ENCODE measurements around the gene ZCCHC17. TPM values are rescaled to one million over a fixed set of nuclear protein-coding genes. Genes with fewer than 3 reads are reported as not detected.

The ZCCHC17 gene
- total RNA-seq, 4 donors from 2014 or later, result 23.3 to 36.8 (median 25.0) TPM

DNA sequence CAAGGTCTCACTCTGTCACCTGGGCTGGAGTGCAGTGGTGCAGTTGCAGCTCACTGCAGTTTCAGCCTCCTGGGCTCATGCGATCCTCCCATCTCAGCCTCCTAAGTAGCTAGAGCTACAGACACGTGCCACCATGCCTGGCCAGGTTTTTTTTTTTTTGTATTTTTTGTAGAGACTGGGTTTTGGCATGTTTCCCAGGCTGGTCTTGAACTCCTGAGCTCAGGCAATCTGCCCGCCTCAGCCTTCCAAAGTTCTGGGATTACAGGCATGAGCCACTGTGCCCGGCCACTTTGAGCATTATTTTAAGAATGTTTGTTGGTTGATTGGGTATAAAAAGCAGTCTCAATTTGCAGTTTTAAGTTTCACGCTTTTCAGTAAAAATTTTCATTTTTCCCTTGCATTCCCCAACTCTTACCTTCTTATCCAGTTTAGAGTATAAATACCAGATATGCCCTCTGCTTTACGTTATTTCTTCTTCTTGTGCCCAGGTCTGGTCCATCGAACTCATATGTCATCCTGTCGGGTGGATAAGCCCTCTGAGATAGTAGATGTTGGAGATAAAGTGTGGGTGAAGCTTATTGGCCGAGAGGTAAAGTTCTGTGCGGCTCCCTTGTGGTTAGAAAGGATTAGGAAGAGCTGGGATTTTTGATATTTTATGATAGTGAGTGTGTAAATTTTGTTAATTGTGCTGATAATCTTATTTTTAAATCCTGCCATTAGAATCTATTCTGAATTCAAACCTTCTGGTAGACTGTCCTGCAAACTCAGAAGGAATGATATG lies 40.0 kb downstream of the ZCCHC17 start:
- intact Hi-C loops (cut with DNase I; ENCODE audit: low total_unique reads), result no loop called here
- no peaks in the 10 kb centered on the region for H3K36me3 ChIP-seq
- no peaks in the 10 kb centered on the region for H3K9me3 ChIP-seq
- H3K4me1 ChIP-seq, result no peaks in the 10 kb centered on the region
- H3K27ac ChIP-seq, result no peak overlapping the region
- no peaks in the 10 kb centered on the region for H3K27me3 ChIP-seq
- DNase-seq, result no peak
- TF ChIP-seq, protein P1, sequence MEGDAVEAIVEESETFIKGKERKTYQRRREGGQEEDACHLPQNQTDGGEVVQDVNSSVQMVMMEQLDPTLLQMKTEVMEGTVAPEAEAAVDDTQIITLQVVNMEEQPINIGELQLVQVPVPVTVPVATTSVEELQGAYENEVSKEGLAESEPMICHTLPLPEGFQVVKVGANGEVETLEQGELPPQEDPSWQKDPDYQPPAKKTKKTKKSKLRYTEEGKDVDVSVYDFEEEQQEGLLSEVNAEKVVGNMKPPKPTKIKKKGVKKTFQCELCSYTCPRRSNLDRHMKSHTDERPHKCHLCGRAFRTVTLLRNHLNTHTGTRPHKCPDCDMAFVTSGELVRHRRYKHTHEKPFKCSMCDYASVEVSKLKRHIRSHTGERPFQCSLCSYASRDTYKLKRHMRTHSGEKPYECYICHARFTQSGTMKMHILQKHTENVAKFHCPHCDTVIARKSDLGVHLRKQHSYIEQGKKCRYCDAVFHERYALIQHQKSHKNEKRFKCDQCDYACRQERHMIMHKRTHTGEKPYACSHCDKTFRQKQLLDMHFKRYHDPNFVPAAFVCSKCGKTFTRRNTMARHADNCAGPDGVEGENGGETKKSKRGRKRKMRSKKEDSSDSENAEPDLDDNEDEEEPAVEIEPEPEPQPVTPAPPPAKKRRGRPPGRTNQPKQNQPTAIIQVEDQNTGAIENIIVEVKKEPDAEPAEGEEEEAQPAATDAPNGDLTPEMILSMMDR (IDR thresholded peaks at IDR 0.05), result no peak
- no peak for TF ChIP-seq POLR2A (IDR thresholded peaks at IDR 0.05)
- H3K4me3 ChIP-seq, result no peak overlapping the region

GRCh38 chr1:31344503-31344902 lies 47.7 kb downstream of the ZCCHC17 start:
- H3K4me1 ChIP-seq, result no peaks in the 10 kb centered on the region
- DNase-seq, result no peak
- no peak overlapping the region for H3K4me3 ChIP-seq
- no peaks in the 10 kb centered on the region for H3K36me3 ChIP-seq
- TF ChIP-seq, protein P1 (IDR thresholded peaks at IDR 0.05), result no peak
- no peak for TF ChIP-seq POLR2A (IDR thresholded peaks at IDR 0.05)
- intact Hi-C loops (cut with DNase I; ENCODE audit: low total_unique reads), result no loop called here
- H3K9me3 ChIP-seq, result no peaks in the 10 kb centered on the region
- no peaks in the 10 kb centered on the region for H3K27me3 ChIP-seq
- no peak overlapping the region for H3K27ac ChIP-seq

DNA sequence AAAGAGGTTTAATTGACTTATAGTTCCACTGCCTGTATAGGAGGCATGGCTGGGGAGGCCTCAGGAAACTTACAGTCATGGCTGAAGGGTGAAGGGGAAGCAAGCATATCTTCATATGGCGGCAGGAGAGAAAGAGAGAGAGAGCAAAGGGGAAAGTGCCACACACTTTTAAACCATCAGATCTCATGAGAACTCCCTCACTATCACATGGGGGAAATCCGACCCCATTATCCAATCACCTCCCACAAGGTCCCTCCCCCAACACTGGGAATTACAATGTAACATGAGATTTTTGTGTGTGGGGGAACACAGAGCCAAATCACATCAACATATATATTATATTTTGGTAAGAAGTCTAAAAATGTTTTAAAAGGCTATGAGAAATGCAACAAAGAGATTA lies 48.8 kb downstream of the ZCCHC17 start:
- H3K4me1 ChIP-seq, result no peaks in the 10 kb centered on the region

DNA sequence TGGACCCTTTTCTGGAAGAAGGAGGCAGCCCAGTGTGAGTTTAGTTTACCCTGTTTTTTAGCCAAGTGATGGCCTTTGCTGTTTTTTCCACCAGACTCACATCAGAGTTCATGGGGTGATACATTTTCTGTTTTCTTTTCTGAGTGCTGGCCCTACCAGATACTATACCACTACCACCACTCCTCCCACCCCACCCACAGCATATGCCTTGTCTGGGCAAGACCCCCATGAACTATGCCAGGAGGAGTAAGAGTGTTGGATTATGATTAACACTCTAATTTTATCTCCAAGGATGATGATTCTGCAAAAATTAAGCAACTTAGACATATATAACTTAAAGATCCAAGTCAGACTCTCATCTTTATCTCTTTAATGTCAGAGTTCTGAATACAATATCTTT lies 50.0 kb downstream of the ZCCHC17 start:
- no peaks in the 10 kb centered on the region for H3K36me3 ChIP-seq
- no peak for DNase-seq
- H3K27ac ChIP-seq, result no peak overlapping the region
- H3K4me1 ChIP-seq, result no peaks in the 10 kb centered on the region
- no peak overlapping the region for H3K4me3 ChIP-seq
- intact Hi-C loops (cut with DNase I; ENCODE audit: low total_unique reads), result no loop called here
- TF ChIP-seq, protein P1 (IDR thresholded peaks at IDR 0.05), result no peak
- no peak for TF ChIP-seq POLR2A (IDR thresholded peaks at IDR 0.05)
- no peaks in the 10 kb centered on the region for H3K27me3 ChIP-seq
- H3K9me3 ChIP-seq, result no peaks in the 10 kb centered on the region

More for the DNA sequence above, 48.8 kb downstream of the ZCCHC17 start:
- no peak overlapping the region for H3K4me3 ChIP-seq
- no peaks in the 10 kb centered on the region for H3K9me3 ChIP-seq
- no peak for DNase-seq
- H3K27me3 ChIP-seq, result no peaks in the 10 kb centered on the region
- TF ChIP-seq POLR2A (IDR thresholded peaks at IDR 0.05), result no peak
- TF ChIP-seq, protein P1 (IDR thresholded peaks at IDR 0.05), result no peak
- intact Hi-C loops (cut with DNase I; ENCODE audit: low total_unique reads), result no loop called here
- H3K27ac ChIP-seq, result no peak overlapping the region
- no peaks in the 10 kb centered on the region for H3K36me3 ChIP-seq

DNA sequence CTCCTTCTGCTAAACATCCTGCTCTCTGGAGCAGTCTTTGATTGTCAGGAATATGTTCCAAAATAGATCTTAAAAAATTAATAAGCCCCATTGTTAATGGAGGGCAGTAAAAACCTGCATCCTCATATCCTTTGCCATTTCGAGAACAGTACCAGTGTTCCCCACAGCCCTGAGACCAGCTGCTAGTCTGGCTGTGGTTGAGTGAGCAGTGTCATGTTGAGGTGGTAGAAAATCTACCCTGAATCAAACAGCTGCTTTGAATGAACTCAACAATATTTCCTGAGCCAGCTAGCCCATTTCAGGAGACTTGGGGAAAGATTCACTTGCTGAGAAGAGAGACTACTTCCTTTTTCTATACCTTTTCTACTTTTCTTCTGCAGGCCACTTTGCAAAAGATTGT lies 51.6 kb downstream of the ZCCHC17 start:
- no peaks in the 10 kb centered on the region for H3K9me3 ChIP-seq
- no peak for DNase-seq
- H3K27ac ChIP-seq, result no peak overlapping the region
- intact Hi-C loops (cut with DNase I; ENCODE audit: low total_unique reads), result no loop called here
- no peaks in the 10 kb centered on the region for H3K4me1 ChIP-seq
- no peak overlapping the region for H3K4me3 ChIP-seq
- TF ChIP-seq, protein P1 (IDR thresholded peaks at IDR 0.05), result no peak
- no peak for TF ChIP-seq POLR2A (IDR thresholded peaks at IDR 0.05)
- no peaks in the 10 kb centered on the region for H3K36me3 ChIP-seq
- no peaks in the 10 kb centered on the region for H3K27me3 ChIP-seq
